DOHH2 (cell line): Measurements from ENCODE around the gene CKS1B.

Experiments used
- H3F3A ChIP-seq: fragments of 200-600 bp; sonication (generic), shearing (Covaris generic); 2 replicates; pipeline ENCODE4 v1.6.0; 2016; ENCODE audit warnings: antibody characterized with exemption, mild to moderate bottlenecking; ENCODE audit not compliant: control insufficient read depth, insufficient read depth
- H3K27ac ChIP-seq: fragments of 200-600 bp; sonication (generic); 2 replicates; pipeline ENCODE4 v1.5.1; 2014; ENCODE audit warnings: low read depth, mild to moderate bottlenecking, low read length, moderate library complexity
- H3K27me3 ChIP-seq: fragments of 200-600 bp; sonication (generic); 2 replicates; pipeline ENCODE4 v1.6.1; 2014; ENCODE audit warnings: mild to moderate bottlenecking, low read length, mixed read lengths; ENCODE audit not compliant: control insufficient read depth
- H3K36me3 ChIP-seq: fragments of 200-600 bp; sonication (generic); 2 replicates; pipeline ENCODE4 v1.6.1; 2014; ENCODE audit warnings: mild to moderate bottlenecking, low read length, moderate library complexity, mixed read lengths; ENCODE audit not compliant: control insufficient read depth
- H3K4me1 ChIP-seq: fragments of 200-600 bp; sonication (generic); 2 replicates; pipeline ENCODE4 v1.6.1; 2014; ENCODE audit warnings: mild to moderate bottlenecking, low read length, mixed read lengths; ENCODE audit not compliant: control insufficient read depth
- H3K4me2 ChIP-seq: fragments of 200-600 bp; sonication (generic); 2 replicates; pipeline ENCODE4 v1.6.0; 2014; ENCODE audit warnings: mild to moderate bottlenecking, low read length, moderate library complexity
- H3K4me3 ChIP-seq: fragments of 200-600 bp; sonication (generic); 2 replicates; pipeline ENCODE4 v1.5.1; 2014; ENCODE audit warnings: mild to moderate bottlenecking, low read length, mixed read lengths
- H3K79me2 ChIP-seq: fragments of 200-600 bp; sonication (generic); 2 replicates; pipeline ENCODE4 v1.6.1; 2014; ENCODE audit warnings: mild to moderate bottlenecking, low read length, mixed read lengths; ENCODE audit not compliant: control insufficient read depth
- H3K9me2 ChIP-seq: fragments of 200-600 bp; sonication (generic); replicated peaks from 2 replicates; pipeline ENCODE4 v1.6.1; 2014; ENCODE audit warnings: mild to moderate bottlenecking, low read length, mixed read lengths; ENCODE audit not compliant: control insufficient read depth
- H3K9me3 ChIP-seq: fragments of 200-600 bp; sonication (generic); 2 replicates; pipeline ENCODE4 v1.6.1; 2014; ENCODE audit warnings: antibody characterized with exemption, low read length, mixed read lengths; ENCODE audit not compliant: control insufficient read depth, insufficient read depth
- H4K20me1 ChIP-seq: fragments of 200-600 bp; sonication (generic); 2 replicates; pipeline ENCODE4 v1.6.0; 2014; ENCODE audit warnings: low read depth, mild to moderate bottlenecking, antibody characterized with exemption, low read length, moderate library complexity; ENCODE audit not compliant: control insufficient read depth, insufficient read depth
- CTCF ChIP-seq: fragments of 200-600 bp; sonication (generic); IDR thresholded peaks from one replicate; pipeline ENCODE4 v1.5.1; 2014; ENCODE audit warnings: antibody characterized with exemption, mild to moderate bottlenecking, low read depth, low read length; ENCODE audit not compliant: poor library complexity, severe bottlenecking
- EZH2phosphoT487 ChIP-seq: fragments of 200-600 bp; sonication (generic); IDR thresholded peaks from 2 replicates; pipeline ENCODE4 v1.6.1; 2017; ENCODE audit warnings: borderline replicate concordance, mild to moderate bottlenecking, antibody characterized with exemption, low read length, moderate library complexity, mixed read lengths

CKS1B gene

GRCh38 chr1:154958681-154959425, 15.6 kb upstream of the CKS1B start:
- peaks cover 10% of the 10 kb centered on the region for H3F3A ChIP-seq
- H3K4me1 ChIP-seq: peaks cover 53% of the 10 kb centered on the region

DNA sequence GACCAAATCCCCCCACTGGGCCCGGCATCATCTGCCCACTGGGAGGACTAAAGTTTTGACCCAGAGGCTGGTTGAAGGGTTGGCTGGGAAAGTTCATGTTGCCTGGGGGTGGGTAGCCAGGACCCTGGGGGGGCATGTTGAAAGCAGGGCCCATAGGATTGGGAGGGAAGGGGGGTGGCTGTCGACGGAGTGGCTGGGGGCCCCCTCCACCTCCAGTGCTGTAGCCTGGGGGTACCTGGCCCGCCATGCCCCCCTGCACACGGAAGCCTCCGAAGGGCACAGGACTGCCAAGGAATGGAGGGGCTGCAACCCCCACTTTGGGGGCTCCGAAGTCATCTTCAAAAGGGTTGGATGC, 15.1 kb upstream of the CKS1B start:
- Histone ChIP-seq H4K20me1 (no peaks in the 10 kb centered on the region), H3F3A (peaks cover 10% of the 10 kb centered on the region), H3K4me2 (no peak overlapping the region), H3K4me3 (no peak overlapping the region), H3K36me3 (peaks cover 50% of the 10 kb centered on the region), H3K9me2 (no peaks in the 10 kb centered on the region), H3K79me2 (peaks cover 62% of the 10 kb centered on the region), H3K27ac (no peak overlapping the region), H3K4me1 (peaks cover 47% of the 10 kb centered on the region), H3K9me3 (no peaks in the 10 kb centered on the region), H3K27me3 (no peaks in the 10 kb centered on the region)
- TF ChIP-seq EZH2phosphoT487 (no peak), CTCF (no peak)

More at GRCh38 chr1:154958681-154959425, 15.6 kb upstream of the CKS1B start:
- Histone ChIP-seq H3K27ac (no peak overlapping the region), H3K4me3 (no peak overlapping the region), H3K36me3 (peaks cover 47% of the 10 kb centered on the region), H3K79me2 (peaks cover 66% of the 10 kb centered on the region), H3K9me2 (no peaks in the 10 kb centered on the region), H3K4me2 (no peak overlapping the region), H3K27me3 (no peaks in the 10 kb centered on the region), H3K9me3 (no peaks in the 10 kb centered on the region), H4K20me1 (no peaks in the 10 kb centered on the region)
- TF ChIP-seq CTCF (no peak), EZH2phosphoT487 (no peak)

DNA sequence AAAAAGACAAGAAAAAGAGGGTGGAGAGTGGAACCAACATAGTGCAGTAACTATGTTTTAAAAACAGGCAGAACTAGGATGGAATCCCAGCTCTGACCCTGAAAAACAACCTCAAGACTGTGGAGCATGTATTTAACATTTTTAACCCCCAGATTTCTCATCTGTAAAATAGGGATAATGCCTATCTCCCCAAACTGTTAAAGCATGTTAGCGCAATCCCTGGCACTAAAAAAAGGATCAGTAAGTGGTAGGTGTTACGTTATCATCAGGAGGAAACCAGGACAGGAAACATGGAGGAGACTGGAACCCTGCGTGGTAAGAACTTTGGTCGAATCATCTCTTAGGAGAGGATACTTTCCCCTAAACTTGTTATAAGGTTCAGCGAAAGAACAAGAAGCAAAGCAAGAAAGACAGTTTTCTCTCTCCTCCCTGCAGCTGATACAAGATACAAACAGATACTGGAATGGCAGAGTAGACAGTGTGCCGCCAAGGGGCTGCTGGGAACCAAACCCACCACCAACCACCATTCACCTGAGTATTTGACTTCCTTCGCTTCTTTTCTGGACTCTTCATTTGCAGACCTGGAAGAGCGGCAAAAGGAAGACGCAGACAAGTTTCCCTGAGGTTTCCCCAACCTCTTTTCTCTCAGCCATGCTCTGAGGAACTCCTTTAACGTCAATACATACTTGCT, 13.9 kb upstream of the CKS1B start:
- H3K27me3 ChIP-seq: no peaks in the 10 kb centered on the region
- no peaks in the 10 kb centered on the region for H4K20me1 ChIP-seq
- H3K4me3 ChIP-seq: peak overlapping the region; percentile 80
- H3K27ac ChIP-seq: peak overlapping the region; percentile 71
- no peaks in the 10 kb centered on the region for H3K9me2 ChIP-seq
- no peaks in the 10 kb centered on the region for H3K9me3 ChIP-seq
- peaks cover 59% of the 10 kb centered on the region for H3K36me3 ChIP-seq
- H3K4me2 ChIP-seq: peak overlapping the region; percentile 81
- TF ChIP-seq EZH2phosphoT487 (no peak), CTCF (no peak)
- H3F3A ChIP-seq: peaks cover 8% of the 10 kb centered on the region
- peaks cover 55% of the 10 kb centered on the region for H3K79me2 ChIP-seq
- peaks cover 35% of the 10 kb centered on the region for H3K4me1 ChIP-seq
